Measurements from ENCODE around the gene PKP1. TPM values are rescaled to one million over a fixed set of nuclear protein-coding genes. Genes with fewer than 3 reads are reported as not detected.

The PKP1 gene
- total and polyA plus RNA-seq, 2 donors (not counting 3 experiments of a cell fraction or from before 2014, with no cell fraction given), result 0.01 TPM; not detected in 1

- Histone ChIP-seq H3K9me3 (replicated peaks; ENCODE audit: control insufficient read depth, insufficient read depth, low read length) (no peaks in the 10 kb centered on the region), H3K27ac (ENCODE audit: insufficient read depth, low read depth, low read length) (no peak overlapping the region), H3K4me3 (replicated peaks in 1 of 3; ENCODE audit: insufficient read depth in 1 of 3, low read depth in 1 of 3, low read length in 3 of 3) (no peak overlapping the region), H3K36me3 (ENCODE audit: control insufficient read depth in 2 of 2, extremely low read depth in 1 of 2, insufficient read depth in 2 of 2, low read length in 2 of 2) (no peaks in the 10 kb centered on the region), H2AFZ (ENCODE audit: low read depth, low read length) (no peak overlapping the region), H3K79me2 (ENCODE audit: control insufficient read depth, insufficient read depth, low read length) (no peaks in the 10 kb centered on the region), H3K9me1 (replicated peaks; ENCODE audit: control insufficient read depth, extremely low read depth, insufficient read depth, low read length) (no peaks in the 10 kb centered on the region), H3K27me3 (ENCODE audit: control insufficient read depth in 2 of 2, insufficient read depth in 2 of 2, low read length in 2 of 2) (peaks cover 18 to 22% of the 10 kb centered on the region in 2 experiments), H3K9ac (replicated peaks; ENCODE audit: extremely low read depth, insufficient read depth, low read length) (no peak overlapping the region), H4K20me1 (replicated peaks; ENCODE audit: control insufficient read depth, extremely low read depth, insufficient read depth, low read length) (no peaks in the 10 kb centered on the region), H3K4me2 (ENCODE audit: insufficient read depth, low read length) (no peak overlapping the region), H3K4me1 (ENCODE audit: control insufficient read depth, extremely low read depth, insufficient read depth, low read length) (no peaks in the 10 kb centered on the region)
- FAIRE-seq (no peak), DNase-seq (ENCODE audit: low read depth, low spot score) (no peak)
- intact Hi-C loops (cut with micrococcal nuclease) (no loop called here), dilution Hi-C loops (cut with MboI; ENCODE audit: extremely low pct_ligation_motif_present, low sequenced_read_pairs) (no loop called here)
- ChIA-PET POLR2A (no interaction called here), CTCF (interaction anchor here (1.1 to 1.5 kb wide), 2 partner anchors 10 to 49 kb away, joined by 3 read pairs; no protein-coding TSS in a partner anchor)
- BruUV-seq (replicated peaks), result no TSS peak
- no peak for TF ChIP-seq FOS (IDR thresholded peaks at IDR 0.05; ENCODE audit: borderline replicate concordance, insufficient read depth, low read length)
- TF ChIP-seq MAX (IDR thresholded peaks at IDR 0.05; ENCODE audit: insufficient read depth, insufficient read length), result no peak
- no peak for TF ChIP-seq MYC (IDR thresholded peaks at IDR 0.05; ENCODE audit: low read depth, low read length)
Measured at GRCh38 chr1:201298396-201299381, 15.4 kb downstream of the PKP1 start.

DNA sequence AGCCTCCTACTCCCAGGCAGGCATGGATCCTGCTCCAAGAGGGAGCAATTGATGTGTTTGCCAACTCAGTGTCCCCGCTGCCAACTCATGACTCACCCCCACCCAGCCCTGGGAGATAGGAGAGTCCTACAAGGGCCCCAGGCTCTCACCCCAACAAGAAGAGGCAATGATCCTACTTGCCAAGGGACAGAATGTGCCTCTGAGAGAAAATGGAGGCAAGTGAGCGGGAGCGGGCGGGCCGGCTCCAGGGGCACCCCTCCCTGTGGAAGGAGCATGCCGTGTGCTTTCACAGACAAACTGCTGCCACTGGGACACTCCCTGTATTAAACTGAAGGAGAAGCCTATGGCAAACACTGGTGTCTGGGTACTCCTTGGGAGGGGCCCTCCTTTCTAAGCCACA lies 16.7 kb downstream of the PKP1 start:
- ChIA-PET POLR2A (no interaction called here), CTCF (interaction anchor here (0.8 to 1.5 kb wide), 3 partner anchors 47 to 60 kb away, joined by 3 read pairs; no protein-coding TSS in a partner anchor)
- H3K4me3 ChIP-seq (replicated peaks in 1 of 3; ENCODE audit: insufficient read depth in 1 of 3, low read depth in 1 of 3, low read length in 3 of 3), result no peak overlapping the region
- no peak for DNase-seq (ENCODE audit: low read depth, low spot score)
- H4K20me1 ChIP-seq (replicated peaks; ENCODE audit: control insufficient read depth, extremely low read depth, insufficient read depth, low read length), result no peaks in the 10 kb centered on the region
- no TSS peak for BruUV-seq (replicated peaks)
- H3K4me2 ChIP-seq (ENCODE audit: insufficient read depth, low read length), result no peak overlapping the region
- H3K4me1 ChIP-seq (ENCODE audit: control insufficient read depth, extremely low read depth, insufficient read depth, low read length), result no peaks in the 10 kb centered on the region
- no peak overlapping the region for H2AFZ ChIP-seq (ENCODE audit: low read depth, low read length)
- H3K9me1 ChIP-seq (replicated peaks; ENCODE audit: control insufficient read depth, extremely low read depth, insufficient read depth, low read length), result no peaks in the 10 kb centered on the region
- no peak overlapping the region for H3K27ac ChIP-seq (ENCODE audit: insufficient read depth, low read depth, low read length)
- H3K9me3 ChIP-seq (replicated peaks; ENCODE audit: control insufficient read depth, insufficient read depth, low read length), result no peaks in the 10 kb centered on the region
- H3K27me3 ChIP-seq (ENCODE audit: control insufficient read depth in 2 of 2, insufficient read depth in 2 of 2, low read length in 2 of 2), result peaks cover 18% of the 10 kb centered on the region in 2 experiments
- dilution Hi-C loops (cut with MboI; ENCODE audit: extremely low pct_ligation_motif_present, low sequenced_read_pairs), result no loop called here
- intact Hi-C loops (cut with micrococcal nuclease), result no loop called here
- H3K9ac ChIP-seq (replicated peaks; ENCODE audit: extremely low read depth, insufficient read depth, low read length), result no peak overlapping the region
- TF ChIP-seq MYC (IDR thresholded peaks at IDR 0.05; ENCODE audit: low read depth, low read length) (no peak), GATA2 (IDR thresholded peaks at IDR 0.05; ENCODE audit: insufficient read depth, insufficient read length, low read depth, low read length) (no peak), POLR2AphosphoS5 (IDR thresholded peaks at IDR 0.05; ENCODE audit: insufficient read depth, low read depth, low read length) (no peak), JUN (IDR thresholded peaks at IDR 0.05; ENCODE audit: borderline replicate concordance, insufficient read depth, insufficient read length, low read depth) (no peak)
- no peaks in the 10 kb centered on the region for H3K36me3 ChIP-seq (ENCODE audit: control insufficient read depth in 2 of 2, extremely low read depth in 1 of 2, insufficient read depth in 2 of 2, low read length in 2 of 2)
- FAIRE-seq, result no peak
- H3K79me2 ChIP-seq (ENCODE audit: control insufficient read depth, insufficient read depth, low read length), result no peaks in the 10 kb centered on the region
